Activated CD4-positive, alpha-beta T cell treated with anti-CD3 and anti-CD28 coated beads for 1 hour (primary cell): ENCODE measurements around the gene MYO10.

ENCODE experiments used
- DNase-seq: peaks from one replicate; pipeline ENCODE4 v3.0.0-alpha.2; 2020

The MYO10 gene

GRCh38 chr5:16809395-16810207 lies 126.5 kb downstream of the MYO10 start:
- DNase-seq = no peak

GRCh38 chr5:16809010-16809394 lies 127.1 kb downstream of the MYO10 start:
- no peak for DNase-seq

DNA sequence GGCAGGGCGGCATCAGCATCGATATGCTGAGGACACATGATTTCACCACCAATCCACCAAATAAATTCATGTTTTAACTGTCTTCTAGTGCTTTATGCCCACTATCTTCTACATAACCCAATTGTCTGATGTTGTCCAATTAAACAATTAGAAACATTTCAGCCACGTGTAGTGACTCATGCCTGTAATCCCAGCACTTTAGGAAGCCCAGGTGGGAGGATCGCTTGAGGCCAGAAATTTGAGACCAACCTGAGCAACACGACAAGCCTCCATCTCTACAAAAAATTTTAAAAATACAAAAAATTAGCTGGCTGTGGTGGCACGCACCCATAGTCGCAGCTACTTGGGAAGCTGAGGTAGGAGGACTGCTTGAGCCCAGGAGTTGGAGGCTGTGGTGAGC lies 128.1 kb downstream of the MYO10 start:
- DNase-seq = no peak

DNA sequence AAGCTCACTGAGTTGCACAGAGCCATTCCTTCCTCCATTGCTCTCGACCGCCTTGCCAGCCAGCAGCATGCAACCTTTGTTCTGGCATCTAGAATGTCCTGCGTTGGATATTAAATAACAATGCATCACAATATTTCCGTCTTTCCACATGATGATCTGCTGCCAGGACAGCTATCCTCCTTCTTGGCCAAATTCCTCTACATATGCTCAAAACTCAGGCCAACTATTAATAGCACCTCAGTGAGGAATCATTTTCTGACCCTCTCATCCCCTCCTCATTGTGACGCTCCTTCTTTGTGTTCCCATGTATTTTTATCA lies 128.6 kb downstream of the MYO10 start:
- no peak for DNase-seq

DNA sequence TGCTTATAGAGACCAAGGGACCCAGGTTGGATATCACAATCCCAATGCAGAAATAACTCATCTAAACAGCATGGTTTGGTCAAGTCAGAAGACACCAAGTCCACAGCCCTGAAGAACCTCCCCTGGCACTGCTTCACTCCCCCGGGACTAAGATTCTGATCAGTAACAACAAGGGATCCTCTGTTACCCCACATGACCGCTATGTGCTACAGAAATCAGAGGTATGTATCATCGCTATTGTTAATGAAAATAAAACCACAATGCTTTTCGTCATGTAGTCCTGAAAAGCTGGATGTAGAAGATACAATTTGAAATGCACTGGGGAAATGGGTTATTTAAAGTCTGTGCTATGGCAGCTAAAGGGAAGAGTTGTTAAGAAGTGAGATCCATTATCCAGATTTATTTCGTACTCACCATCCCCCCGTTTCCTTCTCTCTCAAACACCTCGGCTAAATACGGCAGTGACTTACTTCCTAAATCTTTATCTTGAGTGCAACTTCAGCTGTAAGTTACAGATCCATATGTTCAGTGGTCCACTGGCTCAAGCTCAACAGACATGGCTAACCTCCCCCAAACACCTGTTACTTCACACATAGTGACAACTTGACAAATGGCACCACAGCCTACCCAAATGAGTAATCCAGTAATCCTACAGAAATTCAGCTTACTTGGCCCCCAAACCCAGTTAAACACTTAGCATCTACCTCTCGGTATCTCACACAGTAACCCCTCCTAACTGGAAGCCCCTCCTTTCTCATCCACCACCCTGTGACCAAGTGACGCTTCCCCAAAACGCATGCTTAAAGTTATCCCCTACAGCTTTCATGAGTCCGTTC lies 129.2 kb downstream of the MYO10 start:
- DNase-seq = no peak

GRCh38 chr5:16805486-16805885 lies 130.6 kb downstream of the MYO10 start:
- no peak for DNase-seq

DNA sequence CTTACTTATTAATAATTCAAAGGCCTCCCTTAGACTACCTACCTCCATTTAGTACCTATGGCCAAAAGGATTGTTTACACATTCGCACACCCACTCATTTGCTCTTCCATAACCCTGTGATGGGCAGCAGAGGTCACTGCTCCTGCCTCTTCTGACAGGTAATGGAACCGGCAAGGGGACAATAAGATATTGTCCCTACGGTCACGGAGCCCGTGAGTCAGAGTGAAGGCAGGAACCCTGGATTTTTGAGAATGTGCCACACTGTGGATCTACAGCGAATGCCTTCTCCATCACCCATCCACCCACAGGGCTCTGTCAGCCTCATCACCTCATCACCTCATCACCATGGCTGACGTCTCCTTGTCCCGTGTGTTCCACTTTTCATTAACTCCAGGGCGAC lies 132.3 kb downstream of the MYO10 start:
- DNase-seq = no peak

DNA sequence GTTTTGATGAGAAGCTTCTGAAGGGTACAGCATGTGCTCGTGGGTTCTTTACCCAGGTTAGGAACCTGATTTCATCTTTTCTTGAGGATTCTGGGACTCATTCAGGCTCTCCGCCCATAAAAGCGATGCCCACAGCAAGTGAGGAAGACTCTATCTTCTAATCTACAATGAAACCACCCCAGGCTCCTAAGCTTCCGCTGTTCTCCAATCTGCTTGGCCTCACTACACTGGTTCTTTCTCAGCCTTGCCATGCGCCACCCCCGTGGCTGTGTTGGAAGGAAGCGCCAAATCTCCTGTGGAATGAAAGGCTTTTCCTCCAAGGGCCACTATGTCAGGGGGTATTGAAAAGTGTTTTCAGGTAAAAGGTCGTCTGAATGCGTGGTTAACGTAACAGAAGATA lies 135.6 kb downstream of the MYO10 start:
- DNase-seq = no peak

DNA sequence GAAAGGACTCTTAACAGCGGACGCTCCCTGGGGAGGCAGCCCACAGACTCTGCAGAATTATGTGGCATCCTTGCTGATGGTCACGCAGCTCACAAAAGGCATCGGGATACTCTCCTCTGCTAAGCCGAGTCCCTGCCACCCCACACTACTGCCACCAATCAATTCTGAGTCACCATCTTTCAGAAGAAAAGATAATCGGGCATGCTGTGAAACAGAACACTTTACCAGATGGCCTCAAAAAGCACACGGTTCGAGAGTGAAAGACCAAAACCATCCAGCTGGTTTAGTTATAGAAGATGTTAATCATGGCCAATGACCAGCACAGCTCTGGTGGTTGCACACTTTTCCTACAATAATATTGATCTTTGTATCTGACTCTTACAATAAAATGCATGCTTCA lies 136.3 kb downstream of the MYO10 start:
- DNase-seq = no peak

GRCh38 chr5:16797951-16798350 lies 138.1 kb downstream of the MYO10 start:
- DNase-seq = no peak

- DNase-seq = no peak
These were observed 141.7 kb downstream of the MYO10 start for GRCh38 chr5:16794269-16794913.

DNA sequence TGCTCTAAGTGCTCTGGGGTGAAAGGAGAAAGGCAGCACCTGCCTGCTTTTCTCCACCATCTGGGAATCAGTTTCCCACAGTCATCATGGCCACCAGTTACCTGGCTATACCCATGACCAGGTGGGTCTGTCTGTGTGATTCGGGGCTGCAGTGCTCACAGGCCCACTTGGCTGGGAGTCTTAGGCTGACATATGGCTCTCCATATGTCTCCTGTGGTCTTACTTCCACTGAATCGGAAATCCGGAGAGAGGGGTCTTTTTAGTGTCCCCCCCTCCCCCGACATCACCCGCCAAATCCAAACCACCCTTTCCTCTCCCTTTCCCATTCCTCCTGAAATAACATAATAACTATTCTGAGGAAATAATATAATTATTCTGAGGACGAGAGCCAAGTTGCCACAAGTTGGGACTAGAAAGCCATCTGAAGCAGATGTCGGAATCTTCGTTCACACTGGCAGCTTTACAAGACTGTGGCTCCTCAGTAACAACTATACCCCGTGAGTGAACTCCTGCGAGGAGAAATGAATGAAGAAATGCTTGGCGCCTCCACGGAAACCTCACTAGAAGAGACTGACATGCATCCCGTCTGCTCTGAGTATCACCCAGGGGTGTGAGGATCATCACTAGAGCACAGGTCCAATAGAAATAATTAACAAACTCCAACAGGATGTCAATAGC lies 143.4 kb downstream of the MYO10 start:
- no peak for DNase-seq

DNA sequence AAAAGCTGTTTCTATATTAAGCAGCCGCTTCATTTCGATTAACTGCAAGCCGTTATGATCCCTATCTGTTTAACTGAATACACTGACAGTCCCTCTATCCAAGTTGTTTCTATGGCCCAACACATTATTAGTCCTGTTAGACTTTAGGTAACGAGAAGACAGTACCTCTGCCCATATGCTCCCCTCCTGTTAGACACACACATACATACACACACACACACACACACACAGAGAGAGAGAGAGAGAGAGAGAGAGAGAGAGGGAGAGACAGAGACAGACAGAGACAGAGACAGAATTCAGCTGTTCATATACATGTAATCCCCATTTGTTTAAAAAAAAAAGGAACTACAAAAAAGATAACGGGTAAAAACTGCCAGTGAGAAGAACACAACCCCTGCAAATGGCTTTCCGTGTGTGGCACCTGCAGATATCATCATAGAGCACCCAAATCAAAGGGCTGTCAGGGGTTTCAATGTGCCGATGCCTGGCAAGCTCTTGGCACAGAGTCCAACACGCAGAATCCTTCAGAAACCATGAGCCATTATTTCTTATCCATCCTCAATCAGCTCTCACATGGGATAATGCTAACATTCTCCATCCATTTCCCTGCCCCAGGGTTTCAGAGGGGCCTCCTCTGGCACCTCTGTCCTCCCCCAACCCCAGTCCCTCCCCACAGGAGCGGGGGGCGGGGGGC lies 144.0 kb downstream of the MYO10 start:
- DNase-seq = no peak

GRCh38 chr5:16791036-16791705 lies 144.9 kb downstream of the MYO10 start:
- DNase-seq = no peak

GRCh38 chr5:16788957-16789356 lies 147.1 kb downstream of the MYO10 start:
- DNase-seq = no peak

- DNase-seq = no peak
These were observed 148.8 kb downstream of the MYO10 start for GRCh38 chr5:16787278-16787677.

GRCh38 chr5:16784843-16785791 lies 151.0 kb downstream of the MYO10 start:
- DNase-seq = no peak

- DNase-seq = no peak
These were observed 152.0 kb downstream of the MYO10 start for GRCh38 chr5:16784088-16784487.

DNA sequence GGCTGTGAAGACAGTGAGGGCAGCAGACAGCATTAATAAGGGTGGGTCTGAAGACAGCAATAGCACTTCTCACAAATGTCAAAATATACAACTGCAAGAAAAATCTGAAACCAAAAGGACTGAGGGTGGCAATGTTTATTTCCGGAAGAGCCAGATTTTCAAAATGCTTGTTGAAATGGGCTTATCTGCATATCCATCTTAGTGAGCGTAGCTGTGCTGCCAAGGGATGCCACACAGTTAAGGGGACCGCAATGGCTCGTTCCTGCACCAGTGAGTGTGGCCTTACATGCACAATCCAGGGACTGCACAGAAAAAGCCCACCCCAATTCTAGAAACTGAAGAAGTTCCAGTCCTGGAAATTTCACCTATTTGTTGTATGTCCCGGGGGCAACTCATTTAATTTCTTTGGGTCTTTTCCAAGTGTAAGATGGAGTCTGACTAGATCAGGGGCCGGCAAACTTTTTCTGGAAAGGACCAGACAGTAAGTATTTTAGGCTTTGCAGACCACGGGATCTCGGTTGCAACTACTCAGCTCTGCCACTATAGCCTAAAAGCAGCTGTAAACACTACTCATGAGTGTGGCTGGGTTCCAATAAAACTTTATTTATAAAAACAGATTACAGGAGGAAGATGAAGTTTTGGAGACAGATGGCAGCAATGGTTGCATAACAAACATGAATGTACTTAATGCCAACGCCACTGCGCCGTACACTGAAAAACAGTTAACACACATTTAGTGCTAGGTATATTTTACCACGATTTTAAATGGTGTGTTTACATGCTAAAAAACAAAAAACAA lies 154.1 kb downstream of the MYO10 start:
- DNase-seq = no peak

- no peak for DNase-seq
These were observed 155.8 kb downstream of the MYO10 start for GRCh38 chr5:16780325-16780724.
